ENCODE measurements around the gene CRYBG3. TPM values are rescaled to one million over a fixed set of nuclear protein-coding genes. Genes with fewer than 3 reads are reported as not detected.

CRYBG3 gene
- total RNA-seq, 1 experiment from 2014 or later, result 17.2 TPM

DNA sequence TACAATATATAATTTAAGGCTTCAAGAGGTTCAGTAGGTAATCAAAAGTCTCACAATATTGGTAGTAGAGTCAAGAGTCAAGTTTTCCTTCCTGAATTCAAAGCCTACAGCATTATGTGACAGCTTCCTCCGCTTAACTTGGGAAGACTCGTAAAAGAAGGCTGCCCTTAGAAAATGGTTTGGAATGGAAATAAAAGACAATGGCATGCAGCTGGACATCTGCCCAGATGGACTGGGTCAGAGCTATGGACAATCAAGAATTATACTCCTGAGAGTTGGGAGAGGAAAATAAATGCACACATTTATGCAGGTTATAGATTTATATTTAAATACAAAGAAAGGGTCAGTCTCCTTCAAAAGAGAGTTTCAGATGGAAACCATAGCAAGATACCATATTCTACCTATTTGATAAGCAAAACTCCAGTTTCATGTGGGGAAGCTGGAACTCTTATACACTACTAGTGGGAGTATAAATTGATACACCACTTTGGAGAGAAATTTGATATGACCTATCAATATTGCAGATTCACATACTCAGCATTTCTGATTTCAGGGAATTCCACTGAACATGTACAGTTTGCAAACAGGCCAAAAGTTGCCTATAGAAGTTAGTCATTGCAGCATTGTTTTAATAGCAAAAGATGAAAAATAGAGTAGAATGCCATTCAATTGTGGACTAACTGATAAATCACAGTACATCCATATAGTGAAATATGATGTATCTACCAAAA, 6.1 kb downstream of the CRYBG3 start:
- no peak overlapping the region for H3K27ac ChIP-seq
- peaks cover 11% of the 10 kb centered on the region for H3K4me1 ChIP-seq (replicated peaks; ENCODE audit: insufficient read depth)
- H2AFZ ChIP-seq, result no peak overlapping the region
- peaks cover 46% of the 10 kb centered on the region for H3K79me2 ChIP-seq (ENCODE audit: low read depth)
- no peaks in the 10 kb centered on the region for H3K36me3 ChIP-seq (ENCODE audit: low read depth)
- BruUV-seq (replicated peaks), result no TSS peak
- no peak overlapping the region for H3K4me2 ChIP-seq
- no peaks in the 10 kb centered on the region for H4K20me1 ChIP-seq (ENCODE audit: insufficient read depth)
- no peaks in the 10 kb centered on the region for H3K9me2 ChIP-seq (ENCODE audit: insufficient read depth)
- no peaks in the 10 kb centered on the region for H3K27me3 ChIP-seq (ENCODE audit: insufficient read depth, low read depth)
- DNase-seq, result no peak
- POLR2A ChIA-PET (ENCODE audit: unreplicated experiment), result no interaction called here
- intact Hi-C loops (cut with micrococcal nuclease; ENCODE audit: unreplicated experiment), result no loop called here
- no peak for TF ChIP-seq EZH2 (IDR thresholded peaks at IDR 0.05; ENCODE audit: low read depth)
- TF ChIP-seq, protein P1, sequence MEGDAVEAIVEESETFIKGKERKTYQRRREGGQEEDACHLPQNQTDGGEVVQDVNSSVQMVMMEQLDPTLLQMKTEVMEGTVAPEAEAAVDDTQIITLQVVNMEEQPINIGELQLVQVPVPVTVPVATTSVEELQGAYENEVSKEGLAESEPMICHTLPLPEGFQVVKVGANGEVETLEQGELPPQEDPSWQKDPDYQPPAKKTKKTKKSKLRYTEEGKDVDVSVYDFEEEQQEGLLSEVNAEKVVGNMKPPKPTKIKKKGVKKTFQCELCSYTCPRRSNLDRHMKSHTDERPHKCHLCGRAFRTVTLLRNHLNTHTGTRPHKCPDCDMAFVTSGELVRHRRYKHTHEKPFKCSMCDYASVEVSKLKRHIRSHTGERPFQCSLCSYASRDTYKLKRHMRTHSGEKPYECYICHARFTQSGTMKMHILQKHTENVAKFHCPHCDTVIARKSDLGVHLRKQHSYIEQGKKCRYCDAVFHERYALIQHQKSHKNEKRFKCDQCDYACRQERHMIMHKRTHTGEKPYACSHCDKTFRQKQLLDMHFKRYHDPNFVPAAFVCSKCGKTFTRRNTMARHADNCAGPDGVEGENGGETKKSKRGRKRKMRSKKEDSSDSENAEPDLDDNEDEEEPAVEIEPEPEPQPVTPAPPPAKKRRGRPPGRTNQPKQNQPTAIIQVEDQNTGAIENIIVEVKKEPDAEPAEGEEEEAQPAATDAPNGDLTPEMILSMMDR (conservative IDR thresholded peaks at IDR 0.05), result no peak
- H3K9me3 ChIP-seq (ENCODE audit: insufficient read depth, low read depth), result 0 out of 2 replicates have a peak, but pooled peaks cover 1% of the 10 kb centered on the region
- H3F3A ChIP-seq (ENCODE audit: insufficient read depth, low read depth), result no peaks in the 10 kb centered on the region
- H3K4me3 ChIP-seq, result no peak overlapping the region
- CTCF ChIA-PET, result interaction anchor here (0.6 kb wide), 1 partner anchor 12 kb away, joined by 6 read pairs; no protein-coding TSS in a partner anchor

DNA sequence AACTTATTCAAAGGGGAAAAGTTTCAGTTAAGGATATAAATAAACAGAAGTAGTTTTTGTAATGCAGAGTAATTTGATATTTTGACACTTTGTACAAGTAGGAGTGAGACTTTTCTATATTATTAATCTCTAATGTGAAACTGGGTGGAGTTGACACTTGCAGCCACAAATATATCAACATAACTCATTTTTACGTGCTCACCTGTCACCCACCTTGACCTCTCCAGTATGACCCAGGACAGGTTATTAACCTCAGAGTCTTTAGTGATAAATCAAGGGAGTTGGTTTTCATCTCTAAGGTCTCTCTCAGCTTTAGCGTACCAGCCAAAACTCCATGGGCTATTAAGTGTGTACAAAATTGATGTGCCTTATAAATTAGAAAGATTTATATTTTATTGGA, 7.4 kb downstream of the CRYBG3 start:
- CTCF ChIA-PET, result no interaction called here

DNA sequence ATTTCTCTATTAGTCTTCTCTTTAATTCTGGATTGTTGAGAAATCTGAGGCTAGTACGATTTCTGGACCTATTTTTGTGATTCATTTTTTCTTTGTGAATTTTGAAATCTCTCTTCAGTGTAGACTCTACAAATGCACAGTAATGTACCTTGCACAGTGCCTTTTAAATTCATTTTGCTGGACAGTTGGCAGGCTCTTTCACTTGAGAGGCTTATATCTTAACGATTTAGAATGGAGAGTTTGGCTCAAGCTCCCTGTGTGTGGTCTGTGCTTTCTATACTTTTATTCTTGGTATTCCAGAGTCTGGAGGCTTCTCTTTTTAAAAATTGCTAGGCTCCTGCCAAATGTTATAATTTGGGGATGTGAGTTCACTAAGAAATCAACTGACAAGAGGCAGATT, 8.8 kb downstream of the CRYBG3 start:
- no peaks in the 10 kb centered on the region for H3K36me3 ChIP-seq (ENCODE audit: low read depth)
- POLR2A ChIA-PET (ENCODE audit: unreplicated experiment), result no interaction called here
- intact Hi-C loops (cut with micrococcal nuclease; ENCODE audit: unreplicated experiment), result no loop called here

More for the DNA sequence above, 7.4 kb downstream of the CRYBG3 start:
- Histone ChIP-seq H3K27ac (no peak overlapping the region), H3K4me1 (replicated peaks; ENCODE audit: insufficient read depth) (no peaks in the 10 kb centered on the region), H4K20me1 (ENCODE audit: insufficient read depth) (no peaks in the 10 kb centered on the region), H3K4me3 (no peak overlapping the region), H2AFZ (no peak overlapping the region), H3K9me2 (ENCODE audit: insufficient read depth) (no peaks in the 10 kb centered on the region), H3K36me3 (ENCODE audit: low read depth) (no peaks in the 10 kb centered on the region), H3F3A (ENCODE audit: insufficient read depth, low read depth) (no peaks in the 10 kb centered on the region), H3K27me3 (ENCODE audit: insufficient read depth, low read depth) (no peaks in the 10 kb centered on the region), H3K4me2 (no peak overlapping the region), H3K9me3 (ENCODE audit: insufficient read depth, low read depth) (peaks cover 3% of the 10 kb centered on the region; the same call in 1 of the 2 replicates), H3K79me2 (ENCODE audit: low read depth) (peaks cover 33% of the 10 kb centered on the region)
- no peak for DNase-seq
- BruUV-seq (replicated peaks), result no TSS peak
- TF ChIP-seq, protein P1 (conservative IDR thresholded peaks at IDR 0.05), result no peak
- TF ChIP-seq EZH2 (IDR thresholded peaks at IDR 0.05; ENCODE audit: low read depth), result no peak
- POLR2A ChIA-PET (ENCODE audit: unreplicated experiment), result interaction anchor here (0.6 kb wide), 1 partner anchor 43 kb away, joined by 8 read pairs; no protein-coding TSS in a partner anchor
- intact Hi-C loops (cut with micrococcal nuclease; ENCODE audit: unreplicated experiment), result no loop called here

More for the DNA sequence above, 8.8 kb downstream of the CRYBG3 start:
- H3K4me2 ChIP-seq, result no peak overlapping the region
- peaks cover 18% of the 10 kb centered on the region; the same call in 1 of the 2 replicates for H3K79me2 ChIP-seq (ENCODE audit: low read depth)
- no peaks in the 10 kb centered on the region for H3K9me2 ChIP-seq (ENCODE audit: insufficient read depth)
- CTCF ChIA-PET, result no interaction called here
- DNase-seq, result no peak
- no peak overlapping the region for H2AFZ ChIP-seq
- H3K27ac ChIP-seq, result no peak overlapping the region
- no TSS peak for BruUV-seq (replicated peaks)
- H4K20me1 ChIP-seq (ENCODE audit: insufficient read depth), result no peaks in the 10 kb centered on the region
- H3K4me3 ChIP-seq, result no peak overlapping the region
- H3K4me1 ChIP-seq (replicated peaks; ENCODE audit: insufficient read depth), result no peaks in the 10 kb centered on the region
- H3K9me3 ChIP-seq (ENCODE audit: insufficient read depth, low read depth), result peaks cover 3% of the 10 kb centered on the region; the same call in 1 of the 2 replicates
- TF ChIP-seq, protein P1 (conservative IDR thresholded peaks at IDR 0.05), result no peak
- no peak for TF ChIP-seq EZH2 (IDR thresholded peaks at IDR 0.05; ENCODE audit: low read depth)
- H3F3A ChIP-seq (ENCODE audit: insufficient read depth, low read depth), result no peaks in the 10 kb centered on the region
- no peaks in the 10 kb centered on the region for H3K27me3 ChIP-seq (ENCODE audit: insufficient read depth, low read depth)
